C4-2B (cell line): Measurements from ENCODE around the gene KLHL14.

Source experiments
- H3K27ac ChIP-seq: fragments of 450-650 bp; 2 replicates; pipeline ENCODE4 v1.5.1; 2017
- CTCF ChIP-seq: fragments of 450-650 bp; conservative IDR thresholded peaks from 2 replicates; pipeline ENCODE4 v1.5.1; 2017; ENCODE audit warnings: mild to moderate bottlenecking
- ZFX ChIP-seq: fragments of 450-650 bp; IDR thresholded peaks from 2 replicates; pipeline ENCODE4 v1.6.1; 2017

KLHL14 gene

GRCh38 chr18:32637226-32637625 is 135.6 kb downstream of the KLHL14 start:
- no peak overlapping the region for H3K27ac ChIP-seq
- TF ChIP-seq ZFX, result no peak

GRCh38 chr18:32634876-32635431 is 137.9 kb downstream of the KLHL14 start:
- TF ChIP-seq CTCF (no peak), ZFX (no peak)
- H3K27ac ChIP-seq, result no peak overlapping the region

- H3K27ac ChIP-seq, result no peak overlapping the region
- TF ChIP-seq CTCF, result no peak
- TF ChIP-seq ZFX, result no peak
Observed at GRCh38 chr18:32629981-32630700, 142.7 kb downstream of the KLHL14 start.

- H3K27ac ChIP-seq, result no peak overlapping the region
- no peak for TF ChIP-seq ZFX
- TF ChIP-seq CTCF, result no peak
Observed at GRCh38 chr18:32629292-32629691, 143.5 kb downstream of the KLHL14 start.

GRCh38 chr18:32624182-32624723 is 148.6 kb downstream of the KLHL14 start:
- no peak overlapping the region for H3K27ac ChIP-seq
- no peak for TF ChIP-seq ZFX
- TF ChIP-seq CTCF, result no peak

- H3K27ac ChIP-seq, result no peak overlapping the region
- TF ChIP-seq ZFX (no peak), CTCF (no peak)
Observed at GRCh38 chr18:32623563-32623962, 149.3 kb downstream of the KLHL14 start.
